NCI-H2081 (cell line): ENCODE measurements around the gene USP9Y.
"Not testable (repeated sequence)": the region's sequence is repeated elsewhere in the genome, so short reads cannot be mapped to it uniquely, and the experiment has no call there.

Experiments
- DNase-seq, 2 experiments: peaks; one replicate each; lab custom pipeline; 2025; lab: John Stamatoyannopoulos, UW

Gene USP9Y, protein sequence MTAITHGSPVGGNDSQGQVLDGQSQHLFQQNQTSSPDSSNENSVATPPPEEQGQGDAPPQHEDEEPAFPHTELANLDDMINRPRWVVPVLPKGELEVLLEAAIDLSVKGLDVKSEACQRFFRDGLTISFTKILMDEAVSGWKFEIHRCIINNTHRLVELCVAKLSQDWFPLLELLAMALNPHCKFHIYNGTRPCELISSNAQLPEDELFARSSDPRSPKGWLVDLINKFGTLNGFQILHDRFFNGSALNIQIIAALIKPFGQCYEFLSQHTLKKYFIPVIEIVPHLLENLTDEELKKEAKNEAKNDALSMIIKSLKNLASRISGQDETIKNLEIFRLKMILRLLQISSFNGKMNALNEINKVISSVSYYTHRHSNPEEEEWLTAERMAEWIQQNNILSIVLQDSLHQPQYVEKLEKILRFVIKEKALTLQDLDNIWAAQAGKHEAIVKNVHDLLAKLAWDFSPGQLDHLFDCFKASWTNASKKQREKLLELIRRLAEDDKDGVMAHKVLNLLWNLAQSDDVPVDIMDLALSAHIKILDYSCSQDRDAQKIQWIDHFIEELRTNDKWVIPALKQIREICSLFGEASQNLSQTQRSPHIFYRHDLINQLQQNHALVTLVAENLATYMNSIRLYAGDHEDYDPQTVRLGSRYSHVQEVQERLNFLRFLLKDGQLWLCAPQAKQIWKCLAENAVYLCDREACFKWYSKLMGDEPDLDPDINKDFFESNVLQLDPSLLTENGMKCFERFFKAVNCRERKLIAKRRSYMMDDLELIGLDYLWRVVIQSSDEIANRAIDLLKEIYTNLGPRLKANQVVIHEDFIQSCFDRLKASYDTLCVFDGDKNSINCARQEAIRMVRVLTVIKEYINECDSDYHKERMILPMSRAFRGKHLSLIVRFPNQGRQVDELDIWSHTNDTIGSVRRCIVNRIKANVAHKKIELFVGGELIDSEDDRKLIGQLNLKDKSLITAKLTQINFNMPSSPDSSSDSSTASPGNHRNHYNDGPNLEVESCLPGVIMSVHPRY (N-terminal part only)

DNA sequence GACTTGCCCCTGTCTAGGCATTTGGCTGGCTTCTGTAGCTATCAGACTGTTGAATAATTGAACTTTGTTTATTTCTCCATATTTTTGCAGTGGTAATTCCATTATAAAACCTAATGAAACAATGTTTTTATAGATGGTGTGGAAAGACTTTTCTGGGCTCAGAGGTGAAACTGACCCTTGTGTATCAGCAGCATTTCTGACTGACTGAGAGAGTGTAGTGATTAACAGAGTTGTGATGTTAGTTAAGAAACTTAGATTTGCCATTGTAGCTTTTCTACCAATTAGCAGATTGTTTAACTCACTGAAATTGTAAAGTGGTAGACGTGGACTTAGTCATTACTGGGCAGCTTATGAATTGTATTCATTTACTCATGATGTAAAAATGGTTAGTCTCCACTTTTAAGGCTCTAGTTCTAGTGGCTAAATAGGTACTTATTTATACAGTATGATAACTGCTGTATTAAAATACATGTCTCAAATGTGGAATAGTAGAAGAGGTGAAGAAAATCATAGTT lies at the start of gene USP9Y:
TSS of gene USP9Y (plus strand) at position 51 of the 515 bp plus-strand sequence. CDS start 8,217 bp downstream, outside the sequence.
- DNase-seq = no peak

DNA sequence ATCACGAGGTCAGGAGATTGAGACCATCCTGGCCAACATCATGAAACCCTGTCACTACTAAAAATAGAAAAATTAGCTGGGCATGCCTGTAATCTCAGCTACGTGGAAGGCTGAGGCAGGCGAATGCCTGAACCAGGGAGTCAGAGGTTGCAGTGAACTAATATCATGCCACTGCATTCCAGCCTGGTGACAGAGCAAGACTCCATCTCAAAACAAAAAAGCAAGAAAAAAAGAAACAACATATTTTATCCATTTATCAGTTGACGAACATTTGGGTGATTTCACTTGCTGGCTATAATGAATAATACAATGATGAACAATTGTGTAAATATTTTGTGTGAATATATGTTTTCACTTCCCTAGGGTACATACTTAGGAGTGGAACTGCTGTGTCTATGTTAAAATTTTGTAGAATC lies 49.4 kb upstream of the USP9Y start:
- DNase-seq = no peak

DNA sequence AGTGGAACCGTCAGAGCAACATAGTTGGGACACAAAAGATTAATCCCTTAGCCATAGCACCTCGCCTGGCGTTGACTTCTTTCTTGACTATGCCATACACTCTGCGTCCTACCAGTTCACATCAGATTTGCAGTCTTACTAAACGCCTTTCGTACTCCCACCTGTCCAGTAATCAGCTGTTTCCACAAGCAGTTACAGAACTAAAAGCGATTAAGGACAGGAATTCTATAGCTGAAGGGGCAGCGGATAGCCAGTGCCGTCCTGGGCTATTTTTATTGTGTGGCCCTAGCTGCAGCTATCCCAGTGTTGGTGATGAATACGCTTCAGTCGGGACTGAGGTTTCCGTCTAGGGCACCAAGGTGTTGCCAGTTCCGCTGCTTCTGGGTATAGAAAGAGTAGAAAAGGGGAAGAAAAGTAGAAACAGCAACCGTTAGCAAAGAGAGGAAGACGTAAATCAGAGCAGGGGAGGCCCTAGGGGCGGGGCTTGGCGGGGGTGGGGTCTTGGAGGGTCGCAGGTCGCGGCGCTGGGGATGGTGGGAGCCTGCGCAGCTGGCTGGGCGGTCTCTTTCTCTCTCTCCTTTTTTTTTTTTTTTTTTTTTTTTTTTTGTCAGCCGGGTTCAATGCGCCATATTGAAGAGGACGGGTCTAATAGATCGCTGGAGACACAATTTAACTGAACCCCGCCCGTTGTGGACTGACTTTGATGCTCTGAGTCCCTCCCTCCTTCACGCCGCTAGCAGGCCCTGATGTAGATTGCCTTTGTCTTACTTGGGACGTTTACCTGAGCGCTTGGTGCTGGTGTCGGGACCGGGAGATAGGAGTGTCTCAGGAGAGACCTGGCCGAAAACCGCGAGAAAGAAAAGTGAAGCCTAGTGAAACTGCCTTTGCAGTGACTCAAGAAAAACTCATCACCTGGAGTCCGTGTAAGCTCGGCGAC lies 39.0 kb upstream of the USP9Y start:
- DNase-seq = no peak

DNA sequence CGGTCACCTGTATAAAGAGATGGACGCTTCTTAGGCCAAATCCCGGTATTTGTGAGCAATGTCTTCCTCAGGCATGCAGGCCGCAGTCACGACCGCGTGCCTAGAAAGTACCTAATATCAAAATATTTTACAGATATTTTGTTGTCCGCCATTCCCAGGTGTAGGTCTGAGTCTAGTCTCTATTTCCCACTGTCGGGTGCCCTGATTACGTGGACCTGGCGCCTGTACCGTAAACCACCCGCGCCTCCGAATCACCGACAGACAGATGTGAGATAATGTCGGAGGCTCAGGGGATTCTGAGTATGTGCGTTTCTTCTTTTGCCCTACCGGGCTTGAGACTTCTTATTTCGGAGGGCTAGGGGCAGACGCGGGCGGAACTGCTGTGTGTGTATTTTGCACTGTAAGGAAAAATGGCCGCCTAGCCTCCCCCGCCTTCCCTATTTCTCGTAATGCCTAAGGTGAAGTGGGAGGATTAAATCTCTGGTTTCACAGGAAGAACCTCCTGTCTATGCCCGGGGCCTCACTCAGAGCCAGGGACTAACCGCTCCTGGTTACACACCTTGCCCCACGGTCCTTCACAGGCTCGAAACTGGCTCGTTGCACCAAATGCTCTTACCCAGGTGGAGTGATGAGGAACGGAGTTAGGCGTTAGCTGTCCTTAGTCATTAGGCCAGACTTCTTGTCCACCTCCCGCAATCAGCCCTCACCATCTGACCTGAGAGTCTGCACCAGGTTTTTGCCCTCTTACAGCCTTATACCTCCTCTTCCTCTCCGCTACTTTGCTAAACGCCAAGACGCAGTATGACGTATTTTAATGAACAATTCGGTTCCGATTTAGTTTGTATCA lies 38.1 kb upstream of the USP9Y start:
- no peak for DNase-seq

DNA sequence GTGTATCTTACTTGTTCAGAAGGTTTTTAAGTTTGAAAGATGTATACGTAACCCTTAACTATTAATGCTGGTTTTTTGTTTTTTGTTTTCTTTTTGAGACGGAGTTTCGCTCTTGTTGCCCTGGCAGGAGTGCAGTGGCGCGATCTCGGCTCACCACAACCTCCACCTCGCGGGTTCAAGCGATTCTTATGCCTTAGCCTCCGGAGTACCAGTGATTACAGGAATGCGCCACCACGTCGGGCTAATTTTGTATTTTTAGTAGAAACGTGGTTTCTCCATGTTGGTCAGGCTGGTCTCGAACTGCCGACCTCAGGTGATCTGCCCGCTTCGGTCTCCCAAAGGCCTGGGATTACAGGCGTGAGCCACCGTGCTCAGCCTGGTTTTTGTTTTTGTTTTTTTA lies 37.2 kb upstream of the USP9Y start:
- not testable (repeated sequence) for DNase-seq

DNA sequence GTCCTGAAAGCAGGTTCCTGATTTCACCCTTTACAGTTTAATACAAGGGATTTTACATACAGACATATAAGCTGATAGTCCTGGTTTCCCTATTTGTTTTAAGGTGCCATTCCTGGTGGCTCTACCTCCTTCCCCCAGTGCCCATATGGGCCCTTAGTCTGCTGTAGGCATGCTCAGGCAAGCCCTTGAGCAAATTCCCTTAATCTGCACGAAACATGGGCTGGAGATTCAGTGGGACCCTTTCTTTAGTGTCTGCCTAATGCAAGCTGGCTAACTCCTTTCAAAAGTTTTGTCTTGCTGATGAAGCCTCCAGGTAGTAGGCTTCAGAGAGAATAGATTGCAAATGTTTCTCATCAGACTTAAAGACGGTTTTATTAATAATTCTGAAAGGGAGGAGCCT lies 22.9 kb upstream of the USP9Y start:
- no peak for DNase-seq

DNA sequence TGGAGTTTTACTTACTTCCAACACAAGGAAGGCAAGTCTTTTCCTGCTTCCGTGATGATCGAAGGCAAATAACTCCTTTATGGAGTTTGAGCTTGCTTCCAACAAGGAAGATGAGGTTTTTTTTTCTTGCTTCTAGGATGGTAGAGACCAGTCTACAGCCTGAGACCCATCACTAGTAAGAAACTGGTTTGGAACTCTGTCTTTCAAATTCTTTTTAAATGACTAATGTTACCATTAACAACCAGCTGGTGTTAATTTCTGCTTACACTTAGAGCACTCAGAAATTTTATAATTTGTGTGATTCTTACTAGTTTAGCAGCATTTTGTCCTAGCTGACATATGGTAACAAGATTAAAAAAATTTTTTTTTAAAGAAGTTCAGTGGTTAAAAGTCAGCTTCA lies 19.5 kb upstream of the USP9Y start:
- no peak for DNase-seq

DNA sequence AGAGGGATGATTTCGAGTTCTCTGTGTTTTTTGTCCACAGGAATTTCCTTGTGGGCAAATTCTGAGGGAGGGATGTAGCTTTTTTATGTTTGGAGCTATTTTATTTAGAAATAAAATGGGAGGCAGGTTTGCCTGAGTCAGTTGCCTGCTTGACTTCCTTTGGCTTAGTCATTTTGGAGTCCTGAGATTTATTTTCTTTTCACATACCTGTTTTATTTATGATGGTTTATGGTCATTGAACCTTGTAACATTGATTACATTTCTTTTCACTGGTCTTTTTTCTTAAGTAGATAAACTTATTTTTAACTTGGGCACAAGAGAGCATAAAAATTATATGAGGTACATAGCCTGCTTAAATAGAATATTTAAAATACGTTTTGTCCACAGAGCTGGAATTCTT lies 12.7 kb upstream of the USP9Y start:
- no peak for DNase-seq

DNA sequence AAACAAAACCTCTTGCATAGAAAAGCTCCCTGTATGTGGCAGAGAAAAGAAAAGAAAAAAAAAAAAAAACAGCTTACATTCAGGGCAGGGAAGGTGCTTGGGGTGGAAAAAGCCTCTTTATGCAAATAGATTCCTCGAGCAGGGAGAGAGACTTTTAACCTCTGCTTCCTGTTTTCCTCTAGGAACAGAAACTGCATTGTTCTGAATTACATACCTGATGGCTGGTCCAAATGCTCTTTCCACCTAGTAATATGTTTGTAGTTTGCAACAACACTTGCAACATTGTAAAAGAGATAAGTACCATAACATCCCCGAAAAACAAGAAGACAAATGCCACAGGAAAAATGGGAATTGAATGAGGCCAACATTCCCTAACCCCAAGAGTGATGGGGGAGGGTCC lies 944 bp upstream of the USP9Y start:
- no peak for DNase-seq

DNA sequence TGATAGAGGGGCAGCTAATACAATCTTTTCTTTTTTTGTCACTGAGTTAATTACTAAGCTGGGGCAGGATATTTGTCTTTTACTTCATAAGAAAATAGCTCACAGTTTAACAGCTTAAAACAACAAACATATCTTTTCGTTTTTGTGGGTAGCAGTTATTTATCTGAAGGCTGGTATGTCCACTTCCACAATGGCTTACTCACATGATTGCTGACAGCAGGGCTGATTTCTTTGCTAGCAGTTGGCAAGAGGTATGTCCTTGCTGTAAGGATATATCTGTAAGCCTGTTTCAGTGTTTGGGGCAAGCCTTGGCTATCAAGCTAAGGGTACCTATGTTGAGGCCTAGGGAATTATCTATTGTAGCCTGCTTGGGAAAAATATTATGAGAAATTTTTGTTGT lies 1.1 kb downstream of the USP9Y start:
- no peak for DNase-seq

DNA sequence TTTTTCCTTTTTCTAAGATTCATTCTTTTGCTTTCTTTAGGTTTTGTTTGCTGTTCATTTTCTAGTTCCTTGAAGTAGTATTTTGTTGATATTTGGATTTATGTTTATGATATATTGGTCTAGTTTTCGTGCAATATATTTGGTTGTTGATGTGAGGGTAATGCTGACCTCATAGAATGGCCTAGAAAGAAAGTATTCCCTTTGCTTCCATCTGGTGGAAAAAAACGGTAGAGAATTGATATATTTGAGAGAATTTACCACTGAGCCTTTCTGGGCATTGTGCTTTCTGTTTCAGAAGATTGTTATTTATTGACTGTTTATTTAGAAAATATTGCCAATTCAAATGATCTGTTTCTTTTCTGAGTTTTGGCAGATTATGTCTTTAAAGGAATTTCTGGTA lies 9.4 kb downstream of the USP9Y start:
- no peak for DNase-seq

DNA sequence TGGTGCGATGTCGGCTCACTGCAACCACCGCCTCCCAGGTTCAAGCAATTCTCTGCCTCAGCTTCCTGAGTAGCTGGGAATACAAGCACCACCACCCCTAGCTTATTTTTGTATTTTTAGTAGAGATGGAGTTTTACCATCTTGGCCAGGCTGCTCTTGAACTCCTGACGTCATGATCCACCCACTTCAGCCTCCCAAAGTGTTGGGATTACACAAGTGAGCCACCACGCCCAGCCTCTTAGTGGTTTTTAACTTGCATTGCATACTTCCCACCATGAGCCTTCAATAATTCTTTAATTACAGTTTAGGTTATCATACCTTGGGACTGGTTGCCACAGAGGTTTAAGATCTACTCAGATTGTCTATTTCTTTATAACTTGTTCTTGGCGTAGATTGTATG lies 14.3 kb downstream of the USP9Y start:
- no peak for DNase-seq

DNA sequence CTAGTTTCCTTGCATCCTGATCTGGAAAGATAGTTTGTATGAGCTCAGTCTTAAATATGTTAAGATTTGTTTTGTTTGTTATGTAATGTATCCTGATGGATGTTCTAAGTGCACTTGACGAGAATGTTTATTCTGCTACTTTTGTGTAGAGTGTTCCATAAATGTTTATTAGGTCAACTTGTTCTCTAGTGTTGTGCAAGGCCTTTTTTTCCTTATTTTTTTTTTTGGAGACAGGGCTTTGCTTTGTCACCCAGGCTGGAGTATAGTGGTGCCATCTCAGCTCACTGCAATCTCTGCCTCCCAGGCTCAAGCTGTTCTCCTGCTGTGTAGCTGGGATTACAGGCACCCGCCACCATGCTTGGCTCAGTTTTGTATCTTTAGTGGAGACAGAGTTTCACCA lies 28.7 kb downstream of the USP9Y start:
- DNase-seq = no peak

DNA sequence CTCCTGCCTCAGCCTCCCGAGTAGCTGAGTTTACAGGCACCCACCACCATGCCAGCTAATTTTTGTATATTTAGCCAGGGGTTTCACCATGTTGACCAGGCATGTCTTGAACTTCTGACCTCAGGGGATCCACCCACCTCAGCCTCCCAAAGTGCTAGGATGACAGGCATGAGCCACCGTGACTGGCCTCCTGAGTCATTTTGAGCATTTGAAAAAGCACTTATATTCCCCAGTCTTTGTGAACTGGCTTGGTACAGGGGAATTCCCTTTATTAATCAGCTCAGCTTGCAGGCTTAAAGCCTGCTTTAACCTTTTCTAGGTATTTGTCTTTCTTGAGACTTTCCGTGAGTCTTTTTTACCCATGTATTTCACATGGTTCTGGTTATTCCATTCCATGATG lies 32.6 kb downstream of the USP9Y start:
- no peak for DNase-seq

DNA sequence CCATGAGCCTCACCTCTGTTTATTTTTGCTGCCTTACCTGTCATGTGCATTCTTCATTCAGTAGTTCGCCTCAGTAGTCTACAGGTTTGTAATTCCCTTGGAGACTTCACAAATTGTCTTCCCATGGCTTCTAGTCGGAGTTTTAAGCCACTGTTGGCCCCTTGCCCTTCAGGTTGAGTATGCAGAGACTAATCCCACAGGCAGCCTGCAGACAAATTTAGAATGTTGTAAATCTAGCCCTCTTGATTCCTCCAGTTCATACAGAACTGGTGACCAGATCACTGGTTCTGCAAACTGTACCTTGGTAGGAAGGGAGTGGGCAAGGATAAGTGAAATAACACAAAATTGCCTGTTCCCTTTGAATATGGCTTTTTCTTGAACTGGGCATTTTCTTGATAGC lies 33.0 kb downstream of the USP9Y start:
- DNase-seq = no peak

DNA sequence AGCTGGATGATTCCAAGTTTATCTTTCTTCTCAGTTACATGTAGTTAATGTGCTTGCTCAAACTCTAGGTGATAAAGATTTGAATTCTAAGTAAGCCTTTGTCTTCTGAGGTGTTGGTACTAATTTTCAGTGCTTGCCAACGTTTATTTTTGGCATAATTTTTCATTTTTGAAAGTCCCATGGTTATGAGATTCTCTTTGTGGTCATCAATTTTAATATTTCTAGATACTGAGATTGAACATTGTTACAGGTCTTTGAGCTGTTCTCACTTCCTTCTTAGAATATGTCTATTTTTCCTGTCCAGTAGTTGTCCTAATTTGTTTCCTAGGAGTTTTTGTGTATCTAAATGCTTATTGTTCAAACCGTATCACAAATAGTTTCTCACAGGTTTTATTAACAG lies 40.4 kb downstream of the USP9Y start:
- no peak for DNase-seq

DNA sequence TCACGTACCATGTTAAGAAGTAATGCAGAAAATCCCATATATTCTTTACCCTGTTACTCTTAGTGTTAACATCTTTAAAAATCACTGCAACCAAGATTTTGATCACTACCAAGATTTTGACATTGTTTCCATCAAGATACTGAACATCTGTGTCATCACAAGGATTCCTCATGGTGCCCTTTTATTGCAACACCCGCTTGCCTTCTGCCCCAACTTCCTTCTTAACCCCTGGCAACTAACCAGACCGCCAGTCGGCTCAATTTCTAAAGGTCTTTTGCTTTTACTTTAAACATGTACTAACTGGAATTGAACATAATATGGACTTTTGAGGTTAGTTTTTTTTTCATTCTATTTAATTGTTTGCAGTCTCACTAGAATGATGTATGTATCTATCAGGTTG lies 41.7 kb downstream of the USP9Y start:
- no peak for DNase-seq

DNA sequence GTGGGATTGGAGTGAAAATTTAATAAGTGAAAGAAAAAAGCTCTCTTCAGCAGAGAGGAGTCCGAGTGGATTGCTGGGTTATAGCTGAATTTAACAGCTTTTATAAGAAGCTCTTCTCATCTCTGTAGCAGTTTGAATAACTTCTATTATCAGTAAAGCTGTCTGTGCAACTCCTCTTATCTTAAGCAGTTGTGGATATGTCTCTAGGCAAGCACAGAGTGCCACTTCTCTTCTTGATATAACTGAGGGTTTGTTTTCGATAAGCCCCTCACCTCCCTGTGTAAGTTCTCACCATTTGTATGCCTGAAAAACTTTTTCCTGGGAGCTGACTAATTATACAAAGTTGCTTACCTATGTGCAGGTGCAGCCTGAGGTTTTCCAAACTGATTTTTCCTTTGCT lies 43.1 kb downstream of the USP9Y start:
- no peak for DNase-seq

DNA sequence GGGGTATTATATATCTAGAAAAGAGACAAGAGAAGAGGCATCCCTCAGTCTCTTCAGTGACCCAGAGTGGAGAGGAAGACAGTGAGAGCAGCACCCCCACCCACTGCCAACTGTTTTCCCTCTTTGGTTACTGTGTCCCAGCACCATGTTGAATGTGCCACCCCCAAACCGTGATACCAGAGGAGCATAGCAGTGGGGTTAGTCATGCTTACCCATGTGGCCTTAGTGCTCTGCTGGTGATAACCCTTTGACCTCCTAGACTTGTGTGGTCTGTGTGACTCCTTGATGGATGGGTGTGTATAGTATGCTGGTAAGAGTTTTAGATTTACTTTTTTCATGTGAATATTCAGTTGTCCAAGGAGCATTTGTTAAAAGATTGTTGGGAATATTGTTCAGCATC lies 48.3 kb downstream of the USP9Y start:
- DNase-seq = no peak

DNA sequence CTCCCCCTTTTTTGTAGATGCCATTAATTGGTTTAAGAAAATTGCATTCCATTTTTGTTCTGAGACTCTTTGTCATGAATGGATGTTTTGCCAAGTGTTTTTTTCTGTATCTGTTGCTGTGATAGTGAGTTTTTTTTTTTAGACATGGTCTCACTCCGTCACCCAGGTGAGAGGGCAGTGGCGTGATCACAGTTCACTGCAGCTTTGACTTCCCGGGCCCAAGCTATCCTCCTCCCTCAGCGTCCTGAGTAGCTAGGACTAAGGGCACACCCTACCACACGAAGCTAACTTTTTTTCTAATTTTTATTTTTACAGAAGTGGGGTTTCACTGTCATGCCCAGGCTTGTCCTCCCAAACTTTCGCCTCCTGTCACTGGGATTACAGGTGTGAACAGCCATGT lies 51.8 kb downstream of the USP9Y start:
- DNase-seq = no peak

DNA sequence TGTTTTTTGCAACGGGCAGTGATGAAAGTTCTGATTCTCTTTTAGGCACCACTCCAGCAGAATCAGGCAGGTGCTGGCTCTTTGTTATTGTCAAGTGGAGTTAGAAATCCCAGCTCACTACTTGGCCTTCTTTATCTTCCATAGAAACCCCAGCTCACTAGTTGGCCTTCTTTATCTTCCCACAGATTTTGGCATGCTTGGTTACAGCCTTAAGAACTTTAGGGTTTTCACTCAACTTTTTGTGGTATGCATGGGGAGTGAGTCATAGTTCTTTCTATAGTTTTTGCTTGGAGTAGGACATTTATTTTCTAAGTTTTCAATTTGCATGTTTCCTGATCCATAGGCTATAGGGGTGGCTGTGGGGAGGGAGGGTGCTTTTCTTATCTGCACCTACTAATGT lies 55.0 kb downstream of the USP9Y start:
- DNase-seq = no peak
